Endothelial cell (in vitro differentiated cells): Measurements from ENCODE around the gene RIC3. TPM values are rescaled to one million over a fixed set of nuclear protein-coding genes. Genes with fewer than 3 reads are reported as not detected.

Experiments used
- DNase-seq: peaks from one replicate; pipeline ENCODE4 v3.0.0; 2021; ENCODE audit warnings: low spot score
- H3K27ac Mint-ChIP-seq: one replicate; pipeline ENCODE4 v1.8.0; 2021; ENCODE audit warnings: mixed read lengths, inconsistent platforms; ENCODE audit not compliant: unreplicated experiment
- H3K27me3 Mint-ChIP-seq: one replicate; pipeline ENCODE4 v1.8.0; 2021; ENCODE audit warnings: mild to moderate bottlenecking, moderate library complexity, mixed read lengths, inconsistent platforms; ENCODE audit not compliant: unreplicated experiment
- H3K36me3 Mint-ChIP-seq: one replicate; pipeline ENCODE4 v1.8.0; 2021; ENCODE audit warnings: mild to moderate bottlenecking, low read depth, mixed read lengths, inconsistent platforms; ENCODE audit not compliant: unreplicated experiment
- H3K4me1 Mint-ChIP-seq: one replicate; pipeline ENCODE4 v1.8.0; 2021; ENCODE audit warnings: mild to moderate bottlenecking, mixed read lengths, inconsistent platforms; ENCODE audit not compliant: unreplicated experiment
- H3K4me3 Mint-ChIP-seq: one replicate; pipeline ENCODE4 v1.8.0; 2021; ENCODE audit warnings: mild to moderate bottlenecking, mixed read lengths, inconsistent platforms; ENCODE audit not compliant: unreplicated experiment
- H3K9me3 Mint-ChIP-seq: one replicate; pipeline ENCODE4 v1.8.0; 2021; ENCODE audit warnings: mixed read lengths, inconsistent platforms; ENCODE audit not compliant: unreplicated experiment
- CTCF ChIP-seq: fragments of 200-600 bp; sonication (generic); IDR thresholded peaks from one replicate; pipeline ENCODE4 v1.5.0; 2021; ENCODE audit warnings: antibody characterized with exemption; ENCODE audit not compliant: unreplicated experiment
- total RNA-seq: library from RNA; stranded (reverse); fragmentation: NEBNext Ultra II Directional; extraction: Animal tissue kit (Norgen Biotek cat#: 25700); gene quantifications from one replicate; pipeline ENCODE4 v1.2.1, GENCODE V29; 2021; ENCODE audit not compliant: unreplicated experiment

The RIC3 gene
- total RNA-seq, 1 donor from 2014 or later, result 5.6 TPM

DNA sequence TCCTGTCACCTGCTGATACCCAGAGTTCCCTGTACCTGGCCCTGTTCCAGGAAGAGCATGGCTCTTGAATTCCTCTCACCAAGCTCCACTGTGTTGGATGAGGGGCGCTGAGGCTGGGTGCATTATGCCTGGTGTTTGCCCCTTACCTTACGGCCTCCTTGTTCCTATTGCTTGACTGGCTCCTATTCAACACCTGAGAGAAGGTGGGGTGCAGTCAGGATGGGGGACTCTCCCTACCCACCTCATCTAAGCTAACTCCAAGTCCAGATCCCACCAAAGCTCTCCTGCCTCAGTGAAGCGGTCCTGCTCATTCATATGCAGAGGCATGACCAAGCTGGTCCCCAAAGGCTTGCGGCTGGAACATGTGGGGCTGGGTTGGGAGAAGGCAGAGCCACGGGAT is 35.8 kb upstream of the RIC3 start:
- Mint-ChIP-seq H3K27ac (no peak overlapping the region), H3K9me3 (no peaks in the 10 kb centered on the region), H3K4me1 (peaks cover 30% of the 10 kb centered on the region), H3K27me3 (peaks cover 14% of the 10 kb centered on the region), H3K36me3 (no peaks in the 10 kb centered on the region), H3K4me3 (no peak overlapping the region)
- TF ChIP-seq CTCF, result no peak
- no peak for DNase-seq

DNA sequence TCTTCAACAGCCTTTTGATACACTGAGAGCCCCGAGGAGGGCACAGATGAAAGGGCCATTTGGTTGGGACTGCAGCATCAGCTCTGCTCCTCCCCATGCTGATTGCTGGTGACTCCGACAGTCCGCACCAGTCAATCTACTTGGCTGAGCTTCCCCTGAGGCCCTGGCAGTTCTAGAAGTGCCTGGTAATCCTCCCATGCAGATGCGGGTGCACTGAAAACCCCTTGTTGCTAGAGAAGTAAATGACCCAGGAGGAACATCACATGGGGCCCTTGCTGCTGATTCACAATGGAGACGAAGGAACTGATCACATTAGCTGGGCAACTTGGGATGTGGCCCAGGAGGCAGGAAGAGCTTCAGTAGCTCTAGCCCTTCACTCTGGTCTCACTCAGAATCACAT is 35.2 kb upstream of the RIC3 start:
- H3K27me3 Mint-ChIP-seq, result peaks cover 11% of the 10 kb centered on the region
- no peak for TF ChIP-seq CTCF
- H3K9me3 Mint-ChIP-seq, result no peaks in the 10 kb centered on the region
- H3K36me3 Mint-ChIP-seq, result no peaks in the 10 kb centered on the region
- DNase-seq, result no peak
- no peak overlapping the region for H3K4me3 Mint-ChIP-seq
- peaks cover 30% of the 10 kb centered on the region for H3K4me1 Mint-ChIP-seq
- no peak overlapping the region for H3K27ac Mint-ChIP-seq

- H3K27ac Mint-ChIP-seq, result no peak overlapping the region
- H3K36me3 Mint-ChIP-seq, result no peaks in the 10 kb centered on the region
- no peak for TF ChIP-seq CTCF
- H3K4me3 Mint-ChIP-seq, result no peak overlapping the region
- H3K4me1 Mint-ChIP-seq, result peaks cover 30% of the 10 kb centered on the region
- H3K9me3 Mint-ChIP-seq, result no peaks in the 10 kb centered on the region
- peaks cover 11% of the 10 kb centered on the region for H3K27me3 Mint-ChIP-seq
- DNase-seq, result no peak
These were observed 34.5 kb upstream of the RIC3 start for GRCh38 chr11:8203414-8203715.

- no peak overlapping the region for H3K27ac Mint-ChIP-seq
- peaks cover 14% of the 10 kb centered on the region for H3K27me3 Mint-ChIP-seq
- H3K4me3 Mint-ChIP-seq, result no peak overlapping the region
- DNase-seq, result no peak
- H3K4me1 Mint-ChIP-seq, result peaks cover 24% of the 10 kb centered on the region
- no peaks in the 10 kb centered on the region for H3K9me3 Mint-ChIP-seq
- H3K36me3 Mint-ChIP-seq, result no peaks in the 10 kb centered on the region
- TF ChIP-seq CTCF, result no peak
These were observed 33.9 kb upstream of the RIC3 start for GRCh38 chr11:8202516-8203413.

DNA sequence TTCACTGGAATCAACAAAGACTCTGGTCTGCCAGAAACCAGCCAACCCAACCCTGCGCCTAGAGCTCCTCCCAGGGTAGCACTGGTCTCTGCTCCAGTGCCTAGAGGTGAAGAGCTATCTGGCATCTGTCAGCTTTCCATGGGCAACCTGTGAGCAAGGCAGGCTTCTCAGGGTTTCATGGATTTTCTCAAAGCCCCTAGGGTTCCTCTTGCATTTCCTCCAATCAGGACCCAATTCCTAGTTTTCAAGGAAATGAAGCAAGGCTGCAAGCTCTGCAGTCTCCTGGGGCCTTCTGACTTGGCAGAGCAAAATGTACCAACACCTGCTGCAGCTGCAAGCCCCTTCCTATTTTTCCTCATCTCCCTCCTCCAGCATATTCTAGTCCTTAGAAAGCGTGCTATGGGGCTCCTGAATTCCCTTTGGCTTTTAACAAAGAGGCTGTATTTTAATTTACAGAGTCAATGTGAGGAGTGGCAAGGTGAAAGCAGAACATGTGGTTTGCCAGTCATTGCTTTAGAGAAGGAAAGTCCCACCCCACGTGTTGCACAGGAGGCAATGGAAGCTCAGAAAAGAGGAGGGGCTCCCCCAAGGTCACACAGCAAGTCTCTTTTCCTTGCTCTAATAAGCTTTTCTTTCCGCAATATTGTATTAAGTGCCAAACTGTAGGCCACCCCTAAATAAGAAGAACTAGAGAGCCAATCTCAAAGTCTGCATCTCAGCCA is 33.0 kb upstream of the RIC3 start:
- no peak for DNase-seq
- Mint-ChIP-seq H3K27ac (no peak overlapping the region), H3K4me3 (no peak overlapping the region), H3K4me1 (peaks cover 20% of the 10 kb centered on the region), H3K27me3 (peaks cover 16% of the 10 kb centered on the region), H3K36me3 (no peaks in the 10 kb centered on the region), H3K9me3 (no peaks in the 10 kb centered on the region)
- TF ChIP-seq CTCF, result no peak
